GM23338 (cell line): Measurements from ENCODE around the gene INPP5D. TPM values are rescaled to one million over a fixed set of nuclear protein-coding genes. Genes with fewer than 3 reads are reported as not detected.

Experiments
- ATAC-seq: fragments of 200-7000 bp; cut with Tn5 transposase; 3 replicates; pipeline ENCODE4 v1.9.1; 2020
- DNase-seq: peaks from one replicate; pipeline ENCODE4 v3.0.0-alpha.2; 2015; ENCODE audit warnings: low spot score
- H2AFZ ChIP-seq: fragments of 200-600 bp; sonication (generic); 2 replicates; pipeline ENCODE4 v1.8.0; 2016; ENCODE audit warnings: antibody characterized with exemption, mild to moderate bottlenecking, moderate library complexity
- H3F3A ChIP-seq: fragments of 200-600 bp; sonication (generic); replicated peaks from 2 replicates; pipeline ENCODE4 v1.8.0; 2017; ENCODE audit warnings: antibody characterized with exemption, mixed run types, low read depth
- H3K27ac ChIP-seq: fragments of 200-600 bp; sonication (generic); 2 replicates; pipeline ENCODE4 v1.6.1; 2016; ENCODE audit warnings: low read depth
- H3K27me3 ChIP-seq: fragments of 200-600 bp; sonication (generic); 2 replicates; pipeline ENCODE4 v1.8.0; 2016; ENCODE audit warnings: mild to moderate bottlenecking, mixed run types, moderate library complexity; ENCODE audit not compliant: insufficient read depth
- H3K36me3 ChIP-seq: fragments of 200-600 bp; sonication (generic); 2 replicates; pipeline ENCODE4 v1.8.0; 2016; ENCODE audit warnings: mild to moderate bottlenecking; ENCODE audit not compliant: insufficient read depth
- H3K4me1 ChIP-seq: fragments of 200-600 bp; sonication (generic); 2 replicates; pipeline ENCODE4 v1.8.0; 2016; ENCODE audit warnings: mild to moderate bottlenecking, moderate library complexity; ENCODE audit not compliant: insufficient read depth
- H3K4me2 ChIP-seq: fragments of 200-600 bp; sonication (generic); 2 replicates; pipeline ENCODE4 v1.7.1; 2017; ENCODE audit warnings: mixed run types
- H3K4me3 ChIP-seq: fragments of 200-600 bp; sonication (generic); 2 replicates; pipeline ENCODE4 v1.6.1; 2016; ENCODE audit warnings: mixed run types
- H3K79me2 ChIP-seq: fragments of 200-600 bp; sonication (generic); replicated peaks from 2 replicates; pipeline ENCODE4 v1.8.0; 2017; ENCODE audit warnings: mild to moderate bottlenecking; ENCODE audit not compliant: insufficient read depth
- H3K9me2 ChIP-seq: fragments of 200-600 bp; sonication (generic); 2 replicates; pipeline ENCODE4 v1.8.0; 2017; ENCODE audit not compliant: insufficient read depth
- H4K20me1 ChIP-seq: fragments of 200-600 bp; sonication (generic); replicated peaks from 2 replicates; pipeline ENCODE4 v1.8.0; 2017; ENCODE audit warnings: mild to moderate bottlenecking; ENCODE audit not compliant: insufficient read depth
- H3K27ac Mint-ChIP-seq: 2 replicates; pipeline ENCODE4 v1.8.0; 2020; ENCODE audit warnings: inconsistent platforms, mild to moderate bottlenecking, moderate library complexity, mixed read lengths
- H3K27me3 Mint-ChIP-seq: 3 replicates; pipeline ENCODE4 v1.8.0; 2022; ENCODE audit warnings: low read depth, mild to moderate bottlenecking, moderate library complexity, mixed read lengths, inconsistent platforms; ENCODE audit not compliant: insufficient read depth, poor library complexity
- H3K36me3 Mint-ChIP-seq: 3 replicates; pipeline ENCODE4 v1.8.0; 2021; ENCODE audit warnings: low read depth, mild to moderate bottlenecking, inconsistent platforms, moderate library complexity, mixed read lengths
- H3K4me1 Mint-ChIP-seq: 3 replicates; pipeline ENCODE4 v1.8.0; 2020; ENCODE audit warnings: mild to moderate bottlenecking, inconsistent platforms, mixed read lengths
- H3K4me3 Mint-ChIP-seq: 3 replicates; pipeline ENCODE4 v1.8.0; 2021; ENCODE audit warnings: moderate library complexity, mild to moderate bottlenecking, inconsistent platforms, mixed read lengths
- H3K9me3 Mint-ChIP-seq: 3 replicates; pipeline ENCODE4 v1.8.0; 2020; ENCODE audit warnings: moderate library complexity, mild to moderate bottlenecking, inconsistent platforms, mixed read lengths
- EZH2 ChIP-seq: fragments of 200-600 bp; sonication (generic); IDR thresholded peaks from one replicate; pipeline ENCODE4 v1.8.0; 2017; ENCODE audit warnings: antibody characterized with exemption, mild to moderate bottlenecking, low read depth; ENCODE audit not compliant: unreplicated experiment
- POLR2AphosphoS5 ChIP-seq: IDR thresholded peaks from 2 replicates; pipeline ENCODE4 v1.6.1; 2016; ENCODE audit warnings: antibody characterized with exemption, low read depth
- REST ChIP-seq: IDR thresholded peaks from one replicate; pipeline ENCODE4 v1.6.1; 2018; ENCODE audit warnings: antibody characterized with exemption; ENCODE audit not compliant: unreplicated experiment
- ZNF114 ChIP-seq: fragments of 250-450 bp; sonication (Bioruptor Pico); IDR thresholded peaks from 2 replicates; pipeline ENCODE4 v1.5.0; 2020; ENCODE audit warnings: mild to moderate bottlenecking, moderate library complexity
- polyA plus RNA-seq: library from polyadenylated mRNA; unstranded; fragments of >200 nt; fragmentation: Nextera tagmentation; extraction: Ambion mirVana; gene quantifications from 2 replicates; pipeline ENCODE4 v1.2.1, GENCODE V29; 2016
- total RNA-seq: library from RNA; depleted of rRNA; stranded (reverse); fragments of >200 nt; shearing (Covaris generic); gene quantifications from 2 replicates; pipeline ENCODE4 v1.2.3, GENCODE V29; 2014
- TF ChIP-seq, protein P1 (sequence below): IDR thresholded peaks from 2 replicates; pipeline ENCODE4 v1.6.1; 2016; ENCODE audit warnings: antibody characterized with exemption
- TF ChIP-seq, protein P2 (sequence below), 2 experiments: fragments of 200-600 bp in 1 of 2; sonication (generic) in 1 of 2; conservative IDR thresholded peaks; 2 replicates each; pipeline versions ENCODE4 v1.5.1 to v1.6.1; 2016 to 2017; ENCODE audit warnings: antibody characterized with exemption in 2 of 2, low read depth in 2 of 2, mild to moderate bottlenecking in 2 of 2, moderate library complexity in 1 of 2

The INPP5D gene
- total and polyA plus RNA-seq, 2 experiments from 2014 or later = 6.6 to 8.3 TPM

DNA sequence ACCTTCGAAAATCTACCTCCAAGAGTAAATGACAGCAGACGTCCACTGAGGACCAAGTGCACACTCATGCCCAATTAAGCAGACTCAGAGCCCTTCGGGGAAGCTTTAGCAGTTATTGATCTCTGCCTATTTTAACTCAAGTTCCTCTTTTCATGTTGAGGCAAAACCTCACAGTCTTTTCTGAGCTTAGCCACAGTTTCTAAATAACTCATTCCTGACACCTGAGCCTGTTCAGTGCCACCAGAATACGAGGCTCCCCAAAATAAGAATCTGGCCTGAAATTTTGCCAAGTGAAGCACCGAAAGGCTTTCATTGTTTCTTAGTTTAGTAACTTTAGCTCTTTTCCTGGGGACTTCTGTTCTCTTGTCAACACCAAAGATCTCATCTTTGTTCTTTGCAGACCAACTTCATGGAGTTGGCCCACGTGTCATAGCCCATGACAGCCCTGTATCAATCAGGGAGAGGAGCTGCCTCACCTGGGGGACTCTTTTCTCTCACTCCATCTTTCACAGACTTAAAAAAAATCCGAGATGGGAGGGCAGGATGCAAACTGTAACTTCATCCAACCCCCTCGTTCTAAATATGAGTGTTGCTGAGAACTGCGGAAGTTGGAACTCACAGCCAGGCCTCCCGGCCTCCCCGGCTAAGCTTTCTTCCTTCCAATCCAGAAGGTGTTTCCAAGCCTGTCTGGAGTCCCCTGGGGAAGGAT, 22.2 kb downstream of the INPP5D start:
- Histone ChIP-seq H3K36me3 (no peaks in the 10 kb centered on the region), H3K4me3 (no peak overlapping the region), H3K4me2 (no peak overlapping the region), H3F3A (no peaks in the 10 kb centered on the region), H3K9me2 (no peaks in the 10 kb centered on the region), H3K27ac (no peak overlapping the region), H3K4me1 (no peaks in the 10 kb centered on the region), H3K27me3 (no peaks in the 10 kb centered on the region), H4K20me1 (no peaks in the 10 kb centered on the region), H2AFZ (no peak overlapping the region), H3K79me2 (no peaks in the 10 kb centered on the region)
- H3K4me3 Mint-ChIP-seq = no peak overlapping the region
- H3K27ac Mint-ChIP-seq = no peak overlapping the region
- DNase-seq (no peak), ATAC-seq (no peak)
- H3K27me3 Mint-ChIP-seq = peaks cover 9% of the 10 kb centered on the region
- no peaks in the 10 kb centered on the region for H3K36me3 Mint-ChIP-seq
- no peak for TF ChIP-seq REST
- TF ChIP-seq, protein P1, sequence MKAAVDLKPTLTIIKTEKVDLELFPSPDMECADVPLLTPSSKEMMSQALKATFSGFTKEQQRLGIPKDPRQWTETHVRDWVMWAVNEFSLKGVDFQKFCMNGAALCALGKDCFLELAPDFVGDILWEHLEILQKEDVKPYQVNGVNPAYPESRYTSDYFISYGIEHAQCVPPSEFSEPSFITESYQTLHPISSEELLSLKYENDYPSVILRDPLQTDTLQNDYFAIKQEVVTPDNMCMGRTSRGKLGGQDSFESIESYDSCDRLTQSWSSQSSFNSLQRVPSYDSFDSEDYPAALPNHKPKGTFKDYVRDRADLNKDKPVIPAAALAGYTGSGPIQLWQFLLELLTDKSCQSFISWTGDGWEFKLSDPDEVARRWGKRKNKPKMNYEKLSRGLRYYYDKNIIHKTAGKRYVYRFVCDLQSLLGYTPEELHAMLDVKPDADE = no peak
- no peak for TF ChIP-seq EZH2
- TF ChIP-seq, protein P2, sequence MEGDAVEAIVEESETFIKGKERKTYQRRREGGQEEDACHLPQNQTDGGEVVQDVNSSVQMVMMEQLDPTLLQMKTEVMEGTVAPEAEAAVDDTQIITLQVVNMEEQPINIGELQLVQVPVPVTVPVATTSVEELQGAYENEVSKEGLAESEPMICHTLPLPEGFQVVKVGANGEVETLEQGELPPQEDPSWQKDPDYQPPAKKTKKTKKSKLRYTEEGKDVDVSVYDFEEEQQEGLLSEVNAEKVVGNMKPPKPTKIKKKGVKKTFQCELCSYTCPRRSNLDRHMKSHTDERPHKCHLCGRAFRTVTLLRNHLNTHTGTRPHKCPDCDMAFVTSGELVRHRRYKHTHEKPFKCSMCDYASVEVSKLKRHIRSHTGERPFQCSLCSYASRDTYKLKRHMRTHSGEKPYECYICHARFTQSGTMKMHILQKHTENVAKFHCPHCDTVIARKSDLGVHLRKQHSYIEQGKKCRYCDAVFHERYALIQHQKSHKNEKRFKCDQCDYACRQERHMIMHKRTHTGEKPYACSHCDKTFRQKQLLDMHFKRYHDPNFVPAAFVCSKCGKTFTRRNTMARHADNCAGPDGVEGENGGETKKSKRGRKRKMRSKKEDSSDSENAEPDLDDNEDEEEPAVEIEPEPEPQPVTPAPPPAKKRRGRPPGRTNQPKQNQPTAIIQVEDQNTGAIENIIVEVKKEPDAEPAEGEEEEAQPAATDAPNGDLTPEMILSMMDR (conservative IDR thresholded peaks at IDR 0.05; ENCODE audit: low read depth in 2 of 2) = no peak
- TF ChIP-seq ZNF114 (CRISPR knock-in tag) = no peak
- no peak for TF ChIP-seq POLR2AphosphoS5
- H3K4me1 Mint-ChIP-seq = peaks cover 7% of the 10 kb centered on the region
- no peaks in the 10 kb centered on the region for H3K9me3 Mint-ChIP-seq
